CD4-positive, CD25-positive, alpha-beta regulatory T cell (primary cell): ENCODE results near the gene ZNRF2. TPM values are rescaled to one million over a fixed set of nuclear protein-coding genes. Genes with fewer than 3 reads are reported as not detected.

Source experiments
- ATAC-seq, 2 donors: fragments of 150-1000 bp; cut with Tn5 transposase; one replicate each; pipeline ENCODE4 v1.10.0; 2021; ENCODE audit warnings: low read depth in 2 of 2, moderate number of reproducible peaks in 2 of 2, moderate library complexity in 1 of 2
- DNase-seq, 3 donors: peaks; one replicate each; pipeline versions ENCODE4 v3.0.0 to v3.0.0-alpha.2; 2012 to 2022; ENCODE audit warnings: mixed read lengths in 1 of 3
- H3K27ac ChIP-seq: one replicate; pipeline ENCODE4 v1.7.0; 2013; ENCODE audit warnings: mild to moderate bottlenecking, low read length; ENCODE audit not compliant: insufficient read depth, poor library complexity, severe bottlenecking
- H3K27me3 ChIP-seq: one replicate; pipeline ENCODE4 v1.7.0; 2013; ENCODE audit warnings: low read length; ENCODE audit not compliant: control insufficient read depth, insufficient read depth
- H3K36me3 ChIP-seq: one replicate; pipeline ENCODE4 v1.7.0; 2013; ENCODE audit warnings: mild to moderate bottlenecking, low read length, moderate library complexity; ENCODE audit not compliant: control insufficient read depth, insufficient read depth
- H3K4me1 ChIP-seq: 2 replicates; pipeline ENCODE4 v1.7.0; 2013; ENCODE audit warnings: mild to moderate bottlenecking, low read length; ENCODE audit not compliant: insufficient read depth, control insufficient read depth, poor library complexity, severe bottlenecking
- H3K4me3 ChIP-seq: one replicate; pipeline ENCODE4 v1.7.0; 2013; ENCODE audit warnings: low read depth, mild to moderate bottlenecking, low read length, moderate library complexity
- H3K9me3 ChIP-seq, 2 experiments: 1 replicate in 1 of 2; 2 replicates in 1 of 2; pipeline ENCODE4 v1.7.0; 2013; ENCODE audit warnings: low read length in 2 of 2, mild to moderate bottlenecking in 1 of 2, moderate library complexity in 1 of 2; ENCODE audit not compliant: control insufficient read depth in 2 of 2
- H3K27ac Mint-ChIP-seq, 3 donors: one replicate each; pipeline ENCODE4 v1.8.0; 2020 to 2022; ENCODE audit warnings: mild to moderate bottlenecking in 3 of 3, mixed read lengths in 3 of 3, moderate library complexity in 2 of 3
- H3K27me3 Mint-ChIP-seq: one replicate; pipeline ENCODE4 v1.8.0; 2022; ENCODE audit warnings: mild to moderate bottlenecking, mixed read lengths
- H3K36me3 Mint-ChIP-seq: one replicate; pipeline ENCODE4 v1.8.0; 2020; ENCODE audit warnings: mixed read lengths
- H3K4me1 Mint-ChIP-seq, 4 donors: one replicate each; pipeline ENCODE4 v1.8.0; 2020 to 2022; ENCODE audit warnings: mixed read lengths in 4 of 4, mild to moderate bottlenecking in 1 of 4
- H3K4me3 Mint-ChIP-seq, 4 donors: one replicate each; pipeline ENCODE4 v1.8.0; 2020 to 2022; ENCODE audit warnings: mild to moderate bottlenecking in 4 of 4, mixed read lengths in 4 of 4, moderate library complexity in 3 of 4
- H3K9me3 Mint-ChIP-seq, 7 donors: one replicate each; pipeline ENCODE4 v1.8.0; 2020 to 2022; ENCODE audit warnings: mixed read lengths in 7 of 7, mild to moderate bottlenecking in 3 of 7, moderate library complexity in 2 of 7
- polyA plus RNA-seq, 4 donors: library from polyadenylated mRNA; unstranded; fragments of 300-500 nt; fragmentation: Illumina TruSeq; gene quantifications; one replicate each; pipeline ENCODE4 v1.2.3, GENCODE V29; 2021
- total RNA-seq: library from RNA; stranded (reverse); gene quantifications from one replicate; pipeline ENCODE4 v1.2.3, GENCODE V29; 2022

Gene ZNRF2
- total RNA-seq (53.1 TPM), polyA plus RNA-seq (1 to 10 TPM; 2.1 to 6.2 (median 4.2) TPM)

GRCh38 chr7:30284298-30285066 lies at the start of gene ZNRF2:
TSS of gene ZNRF2 (plus strand) at chr7:30284597. CDS start at chr7:30285358, 761 bp downstream.
- Mint-ChIP-seq H3K4me1 (peaks cover 28 to 56% (median 43%) of the 10 kb centered on the region in 4 donors), H3K36me3 (no peaks in the 10 kb centered on the region), H3K27me3 (no peaks in the 10 kb centered on the region), H3K27ac (peak within 1 kb of the TSS; percentile 89 to 96 (median 94)), H3K4me3 (peak within 1 kb of the TSS; percentile 87 to 98 (median 91)), H3K9me3 (peaks cover 0 to 3% (median 0%) of the 10 kb centered on the region in 7 donors)
- Histone ChIP-seq H3K9me3 (no peaks in the 10 kb centered on the region), H3K27ac (peak within 1 kb of the TSS; percentile 89), H3K36me3 (no peaks in the 10 kb centered on the region), H3K27me3 (no peaks in the 10 kb centered on the region), H3K4me1 (peaks cover 24% of the 10 kb centered on the region), H3K4me3 (peak within 1 kb of the TSS; percentile 73)
- peak; percentile 90 to 91 for ATAC-seq
- DNase-seq, result peak; percentile 98 to 100 (median 99)

GRCh38 chr7:30237271-30237695 lies 47.1 kb upstream of the ZNRF2 start:
- Histone ChIP-seq H3K27me3 (no peaks in the 10 kb centered on the region), H3K9me3 (no peaks in the 10 kb centered on the region), H3K36me3 (no peaks in the 10 kb centered on the region), H3K27ac (no peak overlapping the region), H3K4me1 (peaks cover 12% of the 10 kb centered on the region), H3K4me3 (no peak overlapping the region)
- DNase-seq (no peak), ATAC-seq (peak in 1 of 2 donors; percentile 25)
- Mint-ChIP-seq H3K4me1 (peaks cover 8 to 22% (median 18%) of the 10 kb centered on the region in 4 donors), H3K36me3 (no peaks in the 10 kb centered on the region), H3K27ac (peak overlapping the region in 1 of 3 donors; percentile 56), H3K27me3 (no peaks in the 10 kb centered on the region), H3K9me3 (peaks cover 0 to 2% (median 0%) of the 10 kb centered on the region in 7 donors), H3K4me3 (no peak overlapping the region)

- peaks cover 8 to 22% (median 18%) of the 10 kb centered on the region in 4 donors for H3K4me1 Mint-ChIP-seq
- no peak overlapping the region for H3K4me3 Mint-ChIP-seq
- H3K27ac Mint-ChIP-seq, result peak overlapping the region in 2 of 3 donors; percentile 11 to 21
- no peak overlapping the region for H3K27ac ChIP-seq
- no peaks in the 10 kb centered on the region for H3K27me3 Mint-ChIP-seq
- H3K27me3 ChIP-seq, result no peaks in the 10 kb centered on the region
- H3K36me3 ChIP-seq, result no peaks in the 10 kb centered on the region
- DNase-seq (peak in 2 of 3 donors; percentile 22 to 50), ATAC-seq (peak; percentile 28 to 56)
- H3K9me3 ChIP-seq, result no peaks in the 10 kb centered on the region
- peaks cover 0 to 2% (median 0%) of the 10 kb centered on the region in 7 donors for H3K9me3 Mint-ChIP-seq
- no peak overlapping the region for H3K4me3 ChIP-seq
- H3K36me3 Mint-ChIP-seq, result no peaks in the 10 kb centered on the region
- peaks cover 12% of the 10 kb centered on the region for H3K4me1 ChIP-seq
Measured at GRCh38 chr7:30238721-30239441, 45.5 kb upstream of the ZNRF2 start.

DNA sequence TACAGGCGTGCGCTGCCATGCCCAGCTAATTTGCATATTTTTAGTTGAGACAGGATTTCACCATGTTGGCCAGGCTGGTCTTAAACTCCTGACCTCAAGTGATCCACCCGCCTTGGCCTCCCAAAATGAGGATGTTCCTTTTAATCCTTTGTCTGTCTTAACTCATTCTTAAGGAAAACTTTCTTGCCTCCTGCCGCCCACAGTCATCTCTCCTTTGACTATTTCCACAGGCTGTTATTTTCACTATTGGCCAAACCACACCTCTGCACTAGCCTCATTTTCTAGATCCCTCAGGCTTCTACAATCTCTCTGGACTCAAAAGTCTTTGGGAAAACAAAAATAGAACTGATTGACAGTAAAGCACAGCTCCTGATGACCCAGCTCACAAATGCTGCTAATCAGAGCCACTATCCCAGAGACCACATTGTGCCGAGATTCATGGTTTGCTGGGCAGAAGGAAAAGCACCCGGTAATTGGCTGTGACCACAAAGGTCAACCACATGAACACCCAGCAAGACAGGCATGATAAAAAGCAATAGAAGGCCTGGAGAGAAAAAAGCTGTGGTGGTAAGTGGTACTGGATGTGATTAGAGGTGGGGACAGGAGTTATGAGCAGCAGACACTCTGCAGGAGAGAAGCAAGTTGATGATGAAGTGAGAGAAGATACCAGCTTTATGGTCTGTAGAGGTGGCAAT lies 44.1 kb upstream of the ZNRF2 start:
- Histone ChIP-seq H3K36me3 (no peaks in the 10 kb centered on the region), H3K27me3 (no peaks in the 10 kb centered on the region), H3K27ac (no peak overlapping the region), H3K4me3 (no peak overlapping the region), H3K4me1 (peaks cover 12% of the 10 kb centered on the region), H3K9me3 (no peaks in the 10 kb centered on the region)
- H3K36me3 Mint-ChIP-seq, result no peaks in the 10 kb centered on the region
- no peaks in the 10 kb centered on the region for H3K27me3 Mint-ChIP-seq
- DNase-seq, result no peak
- no peak overlapping the region for H3K4me3 Mint-ChIP-seq
- peaks cover 0 to 2% (median 0%) of the 10 kb centered on the region in 7 donors for H3K9me3 Mint-ChIP-seq
- no peak overlapping the region for H3K27ac Mint-ChIP-seq
- no peak for ATAC-seq
- peaks cover 8 to 31% (median 24%) of the 10 kb centered on the region in 4 donors for H3K4me1 Mint-ChIP-seq

- no peak overlapping the region for H3K27ac Mint-ChIP-seq
- DNase-seq, result no peak
- H3K4me1 Mint-ChIP-seq, result peaks cover 8 to 41% (median 25%) of the 10 kb centered on the region in 4 donors
- no peaks in the 10 kb centered on the region for H3K36me3 Mint-ChIP-seq
- Histone ChIP-seq H3K27me3 (no peaks in the 10 kb centered on the region), H3K36me3 (no peaks in the 10 kb centered on the region), H3K4me1 (peaks cover 12% of the 10 kb centered on the region), H3K27ac (no peak overlapping the region), H3K4me3 (no peak overlapping the region), H3K9me3 (no peaks in the 10 kb centered on the region)
- peaks cover 0 to 2% (median 0%) of the 10 kb centered on the region in 7 donors for H3K9me3 Mint-ChIP-seq
- no peak for ATAC-seq
- H3K27me3 Mint-ChIP-seq, result no peaks in the 10 kb centered on the region
- no peak overlapping the region for H3K4me3 Mint-ChIP-seq
Measured at GRCh38 chr7:30241767-30242166, 42.6 kb upstream of the ZNRF2 start.

DNA sequence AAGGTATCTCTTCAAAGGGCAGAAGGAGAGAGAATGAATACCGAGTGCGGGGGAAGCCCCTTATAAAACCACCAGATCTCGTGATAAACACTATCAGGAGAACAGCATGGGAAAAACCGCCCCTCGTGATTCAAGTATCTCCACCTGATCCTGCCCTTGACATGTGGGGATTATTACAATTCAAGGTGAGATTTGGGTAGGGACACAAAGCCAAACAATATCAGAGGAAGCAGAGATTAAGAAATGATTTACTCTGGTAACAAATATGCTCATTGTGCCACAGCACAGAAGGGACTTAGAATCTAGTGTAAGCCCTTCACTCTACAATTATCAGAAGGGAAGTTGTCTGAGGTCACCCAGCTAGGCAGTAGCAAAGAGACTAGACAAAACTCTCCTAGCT lies 40.1 kb upstream of the ZNRF2 start:
- Mint-ChIP-seq H3K4me3 (no peak overlapping the region), H3K27me3 (no peaks in the 10 kb centered on the region), H3K4me1 (peaks cover 20 to 53% (median 33%) of the 10 kb centered on the region in 4 donors), H3K9me3 (peaks cover 0 to 4% (median 0%) of the 10 kb centered on the region in 7 donors), H3K27ac (peak overlapping the region; percentile 2 to 24 (median 5)), H3K36me3 (no peaks in the 10 kb centered on the region)
- ATAC-seq (no peak), DNase-seq (no peak)
- H3K27ac ChIP-seq, result no peak overlapping the region
- H3K36me3 ChIP-seq, result no peaks in the 10 kb centered on the region
- H3K9me3 ChIP-seq, result no peaks in the 10 kb centered on the region
- no peak overlapping the region for H3K4me3 ChIP-seq
- H3K27me3 ChIP-seq, result no peaks in the 10 kb centered on the region
- H3K4me1 ChIP-seq, result peaks cover 21% of the 10 kb centered on the region

GRCh38 chr7:30245913-30246312 lies 38.5 kb upstream of the ZNRF2 start:
- ATAC-seq, result no peak
- H3K4me1 ChIP-seq, result peaks cover 34% of the 10 kb centered on the region

More at GRCh38 chr7:30245913-30246312, 38.5 kb upstream of the ZNRF2 start:
- Mint-ChIP-seq H3K4me3 (no peak overlapping the region), H3K27me3 (no peaks in the 10 kb centered on the region), H3K36me3 (no peaks in the 10 kb centered on the region), H3K4me1 (peaks cover 21 to 60% (median 42%) of the 10 kb centered on the region in 4 donors), H3K9me3 (peaks cover 0 to 4% (median 0%) of the 10 kb centered on the region in 7 donors), H3K27ac (peak overlapping the region in 1 of 3 donors; percentile 31)
- no peaks in the 10 kb centered on the region for H3K36me3 ChIP-seq
- H3K27me3 ChIP-seq, result no peaks in the 10 kb centered on the region
- H3K9me3 ChIP-seq, result no peaks in the 10 kb centered on the region
- H3K27ac ChIP-seq, result no peak overlapping the region
- no peak for DNase-seq
- H3K4me3 ChIP-seq, result no peak overlapping the region
